Esophagus muscularis mucosa (tissue), 4 donors: ENCODE data around the gene GNAT3.

Experiments
- EP300 ChIP-seq: sonication (generic); formaldehyde crosslinking; IDR thresholded peaks from one replicate; pipeline ENCODE4 v1.6.1; 2017; ENCODE audit warnings: antibody characterized with exemption
- POLR2A ChIP-seq: fragments of 450-650 bp; IDR thresholded peaks from one replicate; pipeline ENCODE4 v1.6.1; 2017; ENCODE audit warnings: antibody characterized with exemption, moderate library complexity, mild to moderate bottlenecking, low read depth
- TF ChIP-seq, protein P1 (sequence below), 3 experiments: fragments of 200-600 bp in 2 of 3; fragments of 450-650 bp in 1 of 3; sonication (generic) in 2 of 3; IDR thresholded peaks; one replicate each; pipeline ENCODE4 v1.5.1; 2017 to 2019; ENCODE audit warnings: antibody characterized with exemption in 3 of 3, mild to moderate bottlenecking in 2 of 3, moderate library complexity in 1 of 3

DNA sequence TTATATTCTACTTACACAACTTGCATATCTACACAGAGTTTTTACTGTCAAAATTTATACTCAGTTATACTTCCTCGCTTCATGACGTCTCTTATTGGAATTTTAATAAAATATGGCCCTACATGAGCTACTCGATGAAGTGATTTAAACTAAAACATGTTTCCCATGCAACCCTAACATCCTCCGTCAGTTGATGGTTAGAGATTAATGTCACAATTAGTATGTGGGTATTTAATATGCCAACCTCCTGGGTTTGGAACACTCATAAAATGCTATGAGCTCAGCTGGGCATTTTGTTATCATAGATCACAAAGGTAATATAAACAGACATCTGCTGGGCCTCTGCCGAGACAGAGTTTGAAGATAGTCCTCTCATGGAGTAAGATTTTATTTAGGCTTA, 66.5 kb downstream of the GNAT3 start:
- no peak for TF ChIP-seq POLR2A
- no peak for TF ChIP-seq EP300
- TF ChIP-seq, protein P1, sequence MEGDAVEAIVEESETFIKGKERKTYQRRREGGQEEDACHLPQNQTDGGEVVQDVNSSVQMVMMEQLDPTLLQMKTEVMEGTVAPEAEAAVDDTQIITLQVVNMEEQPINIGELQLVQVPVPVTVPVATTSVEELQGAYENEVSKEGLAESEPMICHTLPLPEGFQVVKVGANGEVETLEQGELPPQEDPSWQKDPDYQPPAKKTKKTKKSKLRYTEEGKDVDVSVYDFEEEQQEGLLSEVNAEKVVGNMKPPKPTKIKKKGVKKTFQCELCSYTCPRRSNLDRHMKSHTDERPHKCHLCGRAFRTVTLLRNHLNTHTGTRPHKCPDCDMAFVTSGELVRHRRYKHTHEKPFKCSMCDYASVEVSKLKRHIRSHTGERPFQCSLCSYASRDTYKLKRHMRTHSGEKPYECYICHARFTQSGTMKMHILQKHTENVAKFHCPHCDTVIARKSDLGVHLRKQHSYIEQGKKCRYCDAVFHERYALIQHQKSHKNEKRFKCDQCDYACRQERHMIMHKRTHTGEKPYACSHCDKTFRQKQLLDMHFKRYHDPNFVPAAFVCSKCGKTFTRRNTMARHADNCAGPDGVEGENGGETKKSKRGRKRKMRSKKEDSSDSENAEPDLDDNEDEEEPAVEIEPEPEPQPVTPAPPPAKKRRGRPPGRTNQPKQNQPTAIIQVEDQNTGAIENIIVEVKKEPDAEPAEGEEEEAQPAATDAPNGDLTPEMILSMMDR (IDR thresholded peaks at IDR 0.05): no peak
